T-helper 1 cell treated with Interleukin-12 subunit alpha and Interleukin-12 subunit beta and Interleukin-4 antibody, amounts not matched to agents 30 μg/mL and 1 μg/mL, for 36 hours (primary cell): ENCODE results near the gene FAM53B.
"Not testable (repeated sequence)": the region's sequence is repeated elsewhere in the genome, so short reads cannot be mapped to it uniquely, and the experiment has no call there.

ENCODE experiments used
- H3K27ac Mint-ChIP-seq: one replicate; pipeline ENCODE4 v1.8.0; 2021; ENCODE audit warnings: mild to moderate bottlenecking, mixed read lengths
- H3K27me3 Mint-ChIP-seq: one replicate; pipeline ENCODE4 v1.8.0; 2021; ENCODE audit warnings: low read depth, mixed read lengths
- H3K36me3 Mint-ChIP-seq: one replicate; pipeline ENCODE4 v1.8.0; 2021; ENCODE audit warnings: low read depth, mixed read lengths
- H3K4me1 Mint-ChIP-seq: one replicate; pipeline ENCODE4 v1.8.0; 2021; ENCODE audit warnings: low read depth, mixed read lengths
- H3K4me3 Mint-ChIP-seq: one replicate; pipeline ENCODE4 v1.8.0; 2021; ENCODE audit warnings: mild to moderate bottlenecking, moderate library complexity, mixed read lengths
- H3K9me3 Mint-ChIP-seq: one replicate; pipeline ENCODE4 v1.8.0; 2021; ENCODE audit warnings: mixed read lengths

The FAM53B gene

DNA sequence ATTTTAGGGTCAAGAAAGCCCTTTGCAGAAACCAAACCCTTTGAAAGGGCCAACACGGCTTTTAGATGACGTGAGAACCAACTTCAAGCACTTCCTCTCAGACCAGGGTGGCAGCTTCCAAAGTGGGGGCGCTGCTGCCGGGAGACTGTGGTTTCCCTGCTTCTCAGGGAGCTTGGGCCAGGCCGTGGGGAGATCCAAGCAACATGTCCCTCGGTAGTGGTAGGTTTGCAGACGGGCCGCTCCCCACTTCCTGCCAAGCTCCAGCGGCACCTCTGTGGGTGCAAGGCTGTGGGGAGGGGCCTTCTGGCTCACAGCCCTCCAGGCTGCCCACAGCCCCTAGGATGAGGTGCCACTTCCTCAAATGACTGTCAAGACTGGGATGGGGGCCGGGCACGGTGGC, 132.4 kb downstream of the FAM53B start:
- Mint-ChIP-seq H3K9me3 (no peaks in the 10 kb centered on the region), H3K4me3 (no peak overlapping the region), H3K36me3 (peaks cover 3% of the 10 kb centered on the region), H3K27ac (peak overlapping the region; percentile 55), H3K27me3 (no peaks in the 10 kb centered on the region), H3K4me1 (peaks cover 26% of the 10 kb centered on the region)

DNA sequence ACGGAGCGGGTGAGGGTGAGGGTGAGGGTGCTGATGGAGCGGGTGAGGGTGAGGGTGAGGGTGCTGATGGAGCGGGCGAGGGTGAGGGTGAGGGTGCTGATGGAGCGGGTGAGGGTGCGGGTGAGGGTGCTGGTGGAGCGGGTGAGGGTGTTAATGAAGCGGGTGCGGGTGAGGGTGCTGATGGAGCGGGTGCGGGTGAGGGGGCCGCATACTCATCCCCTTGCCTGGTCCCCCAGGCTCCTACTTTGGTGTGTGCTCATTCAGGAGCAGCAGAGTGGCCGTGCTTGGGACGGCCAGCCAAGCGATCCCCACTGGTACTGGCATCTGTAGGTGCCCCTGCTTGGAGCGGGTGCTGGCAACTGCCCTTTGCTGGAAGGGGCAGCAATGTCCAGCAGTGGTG, 133.3 kb downstream of the FAM53B start:
- peaks cover 26% of the 10 kb centered on the region for H3K4me1 Mint-ChIP-seq
- H3K27me3 Mint-ChIP-seq, H3K9me3 Mint-ChIP-seq, H3K27ac Mint-ChIP-seq, H3K36me3 Mint-ChIP-seq, H3K4me3 Mint-ChIP-seq: not testable (repeated sequence)

DNA sequence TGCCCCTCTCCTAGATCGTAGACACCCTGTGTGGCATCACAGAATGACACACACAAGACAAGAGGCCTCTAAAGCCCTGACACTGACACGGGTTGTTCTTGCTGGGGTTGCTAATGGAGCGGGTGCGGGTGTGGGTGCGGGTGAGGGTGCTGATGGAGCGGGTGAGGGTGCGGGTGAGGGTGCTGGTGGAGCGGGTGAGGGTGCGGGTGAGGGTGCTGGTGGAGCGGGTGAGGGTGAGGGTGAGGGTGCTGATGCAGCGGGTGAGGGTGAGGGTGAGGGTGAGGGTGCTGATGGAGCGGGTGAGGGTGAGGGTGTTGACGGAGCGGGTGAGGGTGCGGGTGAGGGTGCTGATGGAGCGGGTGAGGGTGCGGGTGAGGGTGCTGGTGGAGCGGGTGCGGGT, 134.0 kb downstream of the FAM53B start:
- H3K27me3 Mint-ChIP-seq, H3K27ac Mint-ChIP-seq, H3K4me3 Mint-ChIP-seq, H3K9me3 Mint-ChIP-seq, H3K36me3 Mint-ChIP-seq: not testable (repeated sequence)
- H3K4me1 Mint-ChIP-seq, result peaks cover 26% of the 10 kb centered on the region

DNA sequence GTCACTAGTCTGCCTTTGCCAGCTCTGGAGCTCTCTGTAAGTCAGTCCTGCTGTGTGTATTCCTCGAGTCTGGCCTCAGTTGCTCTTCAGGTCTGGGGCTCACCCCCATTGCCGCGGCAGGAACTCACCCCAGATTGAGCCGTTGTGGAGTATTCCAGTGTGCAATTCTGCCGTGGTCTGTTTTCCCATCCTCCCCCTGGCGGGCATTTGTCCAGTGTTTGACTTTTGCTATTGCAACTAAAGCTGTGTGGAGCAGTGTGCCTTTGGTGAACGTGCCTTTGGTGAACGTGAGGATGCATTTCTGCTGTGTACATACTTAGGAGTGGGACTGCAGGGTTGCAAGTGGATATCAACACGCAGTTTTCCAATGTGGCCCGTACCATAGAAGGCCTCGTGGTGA, 134.5 kb downstream of the FAM53B start:
- Mint-ChIP-seq H3K9me3 (no peaks in the 10 kb centered on the region), H3K36me3 (no peaks in the 10 kb centered on the region), H3K4me3 (no peak overlapping the region), H3K4me1 (peaks cover 23% of the 10 kb centered on the region), H3K27ac (no peak overlapping the region), H3K27me3 (peaks cover 5% of the 10 kb centered on the region)

DNA sequence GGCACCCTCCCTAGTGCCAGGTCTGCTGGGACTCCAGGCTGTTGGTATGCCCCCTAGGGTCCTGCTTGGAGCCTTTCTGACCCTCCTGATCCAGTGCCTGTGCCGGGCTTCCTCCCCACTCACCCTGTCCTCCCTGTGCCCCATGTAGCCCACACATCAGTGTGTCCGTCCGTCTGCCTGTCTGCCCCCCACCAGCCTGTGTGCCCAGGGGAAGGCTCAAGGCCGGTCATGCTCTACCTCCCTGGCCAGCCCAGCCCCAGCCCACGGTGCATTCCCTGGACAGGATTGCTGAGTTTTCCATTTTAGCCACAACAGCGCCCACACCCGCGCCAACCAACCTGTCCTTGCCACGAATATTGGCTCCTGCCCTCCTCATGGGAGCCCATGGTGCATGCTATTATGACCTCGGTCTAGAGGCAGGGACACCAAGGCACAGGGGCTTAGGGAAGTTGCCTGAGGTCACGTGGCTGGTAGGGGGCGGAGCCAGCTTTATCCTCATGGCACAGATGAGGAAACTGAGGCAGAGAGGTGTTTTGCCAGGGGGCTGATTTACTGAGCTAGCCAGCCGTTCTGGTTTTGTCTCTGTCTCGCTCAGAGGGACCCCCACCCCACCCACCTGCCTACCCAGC, 136.0 kb downstream of the FAM53B start:
- Mint-ChIP-seq H3K4me1 (peaks cover 13% of the 10 kb centered on the region), H3K27me3 (peaks cover 5% of the 10 kb centered on the region), H3K27ac (no peak overlapping the region), H3K36me3 (no peaks in the 10 kb centered on the region), H3K9me3 (no peaks in the 10 kb centered on the region), H3K4me3 (no peak overlapping the region)

DNA sequence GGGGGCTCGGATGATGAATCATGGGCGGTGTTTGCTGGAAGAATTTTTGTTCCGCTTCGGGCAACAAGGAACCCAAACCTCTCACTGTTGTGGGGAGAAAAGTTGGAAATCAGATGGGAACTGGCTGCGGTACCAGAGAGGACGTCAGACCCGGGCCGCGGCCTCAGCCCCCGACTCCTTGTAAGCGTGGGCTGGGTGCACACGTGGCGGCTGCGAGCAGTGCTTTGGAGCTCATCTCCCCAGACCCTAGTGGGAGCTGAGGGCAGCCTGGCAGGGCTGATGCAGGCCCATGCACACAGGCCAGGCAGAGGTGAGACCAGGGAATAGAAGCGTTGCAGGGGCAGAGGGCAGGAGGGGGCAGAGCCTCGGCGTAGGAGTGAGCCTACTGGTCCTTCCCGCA, 136.5 kb downstream of the FAM53B start:
- Mint-ChIP-seq H3K4me1 (peaks cover 11% of the 10 kb centered on the region), H3K27me3 (peaks cover 5% of the 10 kb centered on the region), H3K4me3 (no peak overlapping the region), H3K36me3 (no peaks in the 10 kb centered on the region), H3K27ac (no peak overlapping the region), H3K9me3 (no peaks in the 10 kb centered on the region)

DNA sequence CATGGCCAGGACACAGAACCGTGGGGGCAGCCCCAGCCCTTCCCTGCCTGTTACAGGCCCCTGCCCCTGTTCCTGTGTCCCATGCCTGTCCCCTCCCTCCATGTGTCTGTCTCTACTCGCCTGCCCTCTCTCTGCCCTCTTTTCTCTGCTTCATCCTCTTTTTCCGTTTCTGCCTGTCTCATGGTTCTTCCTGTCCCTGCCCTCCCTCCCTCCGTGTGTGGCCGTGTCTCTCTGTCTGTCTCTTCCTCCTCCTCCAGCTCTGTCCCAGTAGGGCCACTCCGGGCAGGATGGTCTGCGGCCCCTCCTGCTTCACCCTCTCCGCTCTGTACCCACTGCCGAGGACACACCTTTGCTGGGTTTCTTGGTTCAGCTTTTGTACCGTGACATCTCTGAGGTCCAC, 137.4 kb downstream of the FAM53B start:
- H3K36me3 Mint-ChIP-seq, result no peaks in the 10 kb centered on the region
- no peaks in the 10 kb centered on the region for H3K9me3 Mint-ChIP-seq
- H3K4me3 Mint-ChIP-seq, result no peak overlapping the region
- no peak overlapping the region for H3K27ac Mint-ChIP-seq
- H3K4me1 Mint-ChIP-seq, result peaks cover 4% of the 10 kb centered on the region
- peaks cover 5% of the 10 kb centered on the region for H3K27me3 Mint-ChIP-seq

DNA sequence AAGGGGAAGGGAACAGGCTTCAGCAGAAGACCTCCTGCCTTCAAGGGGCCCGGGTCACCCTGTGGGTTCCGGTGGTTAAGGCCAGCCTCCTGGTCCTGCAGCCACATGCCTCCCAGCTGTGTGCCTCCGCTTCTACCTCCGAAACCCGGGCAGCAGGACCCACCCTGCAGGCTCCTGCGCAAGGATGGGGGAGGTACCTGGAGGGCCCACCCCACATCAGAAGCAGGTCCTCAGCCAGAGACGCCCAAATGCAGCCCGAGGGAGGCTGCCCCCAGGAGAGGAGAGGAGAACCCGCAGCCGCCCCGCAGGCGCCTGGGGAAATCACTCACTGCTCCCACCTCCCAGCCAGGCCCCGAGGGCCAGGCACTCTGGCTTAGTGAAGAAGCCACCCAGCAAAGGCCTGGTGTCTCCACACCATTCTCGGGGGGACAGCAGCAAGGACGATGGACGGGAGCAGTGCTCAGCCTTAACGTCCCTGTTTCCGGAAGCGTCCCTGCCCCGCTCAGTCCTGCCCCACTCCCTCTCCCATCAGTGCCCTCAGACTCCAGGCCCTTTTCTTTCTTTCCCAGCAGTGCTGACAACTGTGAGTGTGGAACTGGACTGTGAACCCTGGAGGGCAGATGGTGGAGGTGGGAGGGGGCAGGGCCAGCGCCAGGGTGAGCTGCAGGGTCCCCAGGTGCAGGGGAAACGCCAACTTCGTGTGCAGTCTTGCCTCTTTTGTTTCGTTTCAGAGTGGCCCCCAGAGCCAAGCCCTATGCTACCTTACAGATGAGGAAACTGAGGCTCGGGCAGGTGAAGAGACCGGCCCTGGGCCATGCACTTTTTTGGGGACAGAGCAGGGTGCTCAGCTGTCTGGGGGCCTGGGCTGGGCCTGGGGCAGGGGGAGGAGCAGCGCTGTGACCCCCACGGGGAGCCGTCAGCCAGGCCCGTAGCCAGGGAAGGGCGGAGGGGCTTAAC, 138.0 kb downstream of the FAM53B start:
- H3K4me3 Mint-ChIP-seq, result no peak overlapping the region

DNA sequence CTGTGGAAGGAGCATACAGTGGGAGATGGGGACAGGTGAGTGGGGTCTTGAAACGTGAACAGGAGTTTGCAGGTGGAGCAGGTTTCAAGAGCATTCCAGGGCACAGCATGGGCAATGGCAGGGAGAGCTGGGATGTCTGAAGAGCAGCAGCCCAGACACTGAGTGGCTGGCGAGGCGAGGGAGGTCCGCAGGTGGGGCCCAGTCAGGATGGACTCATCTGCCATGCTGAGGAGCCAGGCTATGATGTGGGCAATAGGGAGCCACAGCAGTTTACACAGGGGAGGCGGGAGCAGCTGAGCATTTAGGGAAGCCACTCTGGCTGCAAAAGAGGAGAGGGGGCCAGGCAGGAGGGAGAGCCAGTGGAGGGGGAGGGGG, 138.7 kb downstream of the FAM53B start:
- Mint-ChIP-seq H3K9me3 (no peaks in the 10 kb centered on the region), H3K4me3 (no peak overlapping the region), H3K4me1 (no peaks in the 10 kb centered on the region), H3K27me3 (peaks cover 5% of the 10 kb centered on the region), H3K27ac (no peak overlapping the region), H3K36me3 (no peaks in the 10 kb centered on the region)

More for the DNA sequence above, 138.0 kb downstream of the FAM53B start:
- no peak overlapping the region for H3K27ac Mint-ChIP-seq
- peaks cover 5% of the 10 kb centered on the region for H3K27me3 Mint-ChIP-seq
- no peaks in the 10 kb centered on the region for H3K36me3 Mint-ChIP-seq
- no peaks in the 10 kb centered on the region for H3K9me3 Mint-ChIP-seq
- peaks cover under 1% of the 10 kb centered on the region for H3K4me1 Mint-ChIP-seq

DNA sequence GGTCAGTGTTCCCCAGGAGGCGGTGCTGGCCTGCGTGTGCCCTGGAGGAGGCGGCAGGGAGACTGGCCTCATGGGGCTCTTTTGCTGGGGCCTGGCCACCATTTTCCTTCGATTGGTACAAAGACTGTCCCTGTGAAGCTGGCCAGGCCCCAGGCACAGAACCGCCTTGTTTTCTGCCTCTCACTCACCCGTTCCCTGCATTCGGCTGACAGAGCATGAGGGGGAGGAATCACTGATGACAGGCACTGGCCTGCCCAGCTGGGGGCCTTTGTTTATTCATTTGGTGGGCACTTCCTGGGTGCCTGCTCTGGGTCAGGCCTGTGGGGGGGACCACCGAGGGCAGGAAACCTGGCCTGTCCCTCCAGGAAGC, 139.2 kb downstream of the FAM53B start:
- Mint-ChIP-seq H3K36me3 (no peaks in the 10 kb centered on the region), H3K9me3 (no peaks in the 10 kb centered on the region)

DNA sequence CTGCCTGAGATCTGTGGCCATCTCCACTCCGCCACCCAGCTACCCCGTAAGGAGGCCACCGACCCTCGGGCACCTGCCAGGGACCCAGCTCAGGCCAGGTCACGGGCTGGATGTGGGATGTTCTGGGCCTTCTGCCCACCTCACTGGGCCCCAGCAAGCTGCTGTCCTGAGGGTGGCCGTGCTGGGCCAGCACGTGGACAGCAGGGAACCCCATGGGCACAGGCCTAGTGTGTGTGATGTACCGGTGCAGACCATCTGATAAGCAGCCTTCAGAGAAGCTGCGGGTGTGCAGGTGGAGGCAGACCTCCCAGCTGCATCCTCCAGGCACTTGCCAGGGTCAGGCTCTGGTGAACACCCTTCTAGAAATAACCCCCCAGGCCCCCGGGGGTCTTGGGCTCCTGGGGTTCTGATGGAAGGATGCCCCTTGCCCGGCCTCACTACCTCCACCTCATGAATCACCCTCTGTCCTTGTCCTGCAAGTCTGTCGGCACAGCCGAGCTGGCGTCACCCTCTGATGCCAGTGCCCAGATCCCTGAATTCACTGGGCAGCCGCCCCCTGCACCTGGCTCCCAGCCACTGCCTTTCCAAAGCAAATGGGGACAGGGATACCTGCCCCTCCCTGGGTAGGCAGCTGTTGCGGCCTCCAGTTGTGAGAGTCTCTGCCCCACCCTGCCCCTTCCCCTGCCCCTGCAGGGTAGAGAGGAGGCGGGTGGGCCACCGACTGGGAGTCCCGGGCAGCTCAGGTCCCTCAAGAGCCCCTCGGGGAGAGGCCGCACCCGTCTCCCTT, 139.8 kb downstream of the FAM53B start:
- no peak overlapping the region for H3K27ac Mint-ChIP-seq
- H3K9me3 Mint-ChIP-seq, result no peaks in the 10 kb centered on the region
- peaks cover 8% of the 10 kb centered on the region for H3K27me3 Mint-ChIP-seq

More for the DNA sequence above, 139.2 kb downstream of the FAM53B start:
- Mint-ChIP-seq H3K4me1 (no peaks in the 10 kb centered on the region), H3K27me3 (peaks cover 5% of the 10 kb centered on the region), H3K27ac (no peak overlapping the region), H3K4me3 (no peak overlapping the region)

DNA sequence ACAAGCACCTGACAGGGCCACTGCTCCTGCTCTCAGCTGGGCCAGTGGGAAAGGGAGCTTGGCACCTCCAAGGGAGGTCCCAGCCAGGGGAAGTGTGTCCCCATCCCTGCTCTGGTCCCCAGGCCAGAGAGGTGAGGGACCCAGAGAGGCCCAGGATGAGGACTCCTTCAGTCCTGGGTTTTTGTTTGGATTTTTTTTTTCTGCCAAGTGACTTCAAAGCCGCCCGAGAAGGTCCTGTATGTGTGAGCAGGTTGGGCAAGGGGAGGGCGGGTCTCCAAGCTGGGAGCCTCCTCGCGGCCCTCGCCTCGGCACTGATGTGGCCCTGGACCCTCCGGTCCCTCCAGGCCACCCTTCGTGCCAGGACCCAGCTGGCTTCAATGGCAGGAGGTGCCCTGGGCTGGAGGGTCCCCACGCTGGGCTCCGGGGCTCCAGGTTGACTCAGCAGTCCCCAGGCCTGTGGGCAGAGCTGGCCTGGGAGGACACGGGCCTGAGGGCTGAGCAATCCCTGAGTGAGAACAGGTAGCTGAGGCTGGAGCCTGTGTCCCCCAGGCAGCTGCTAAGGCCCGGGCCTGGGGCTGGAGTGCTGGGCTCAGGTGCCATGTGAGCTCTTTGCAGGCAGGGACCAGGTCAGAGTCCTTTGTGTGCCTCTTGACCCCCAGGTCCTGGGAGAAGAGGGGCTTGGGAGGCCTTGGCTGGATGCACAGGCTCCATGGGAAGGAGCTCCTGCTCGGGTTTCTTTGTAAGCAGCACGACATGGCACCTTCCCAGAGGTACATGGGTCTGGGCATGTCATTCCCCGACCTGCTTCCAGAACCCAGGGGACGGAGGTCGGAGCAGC, 140.6 kb downstream of the FAM53B start:
- H3K27ac Mint-ChIP-seq, result no peak overlapping the region
- H3K27me3 Mint-ChIP-seq, result peaks cover 8% of the 10 kb centered on the region
- no peaks in the 10 kb centered on the region for H3K9me3 Mint-ChIP-seq
- H3K36me3 Mint-ChIP-seq, result no peaks in the 10 kb centered on the region
- no peaks in the 10 kb centered on the region for H3K4me1 Mint-ChIP-seq
- no peak overlapping the region for H3K4me3 Mint-ChIP-seq

More for the DNA sequence above, 139.8 kb downstream of the FAM53B start:
- no peak overlapping the region for H3K4me3 Mint-ChIP-seq
- no peaks in the 10 kb centered on the region for H3K36me3 Mint-ChIP-seq
- H3K4me1 Mint-ChIP-seq, result no peaks in the 10 kb centered on the region

DNA sequence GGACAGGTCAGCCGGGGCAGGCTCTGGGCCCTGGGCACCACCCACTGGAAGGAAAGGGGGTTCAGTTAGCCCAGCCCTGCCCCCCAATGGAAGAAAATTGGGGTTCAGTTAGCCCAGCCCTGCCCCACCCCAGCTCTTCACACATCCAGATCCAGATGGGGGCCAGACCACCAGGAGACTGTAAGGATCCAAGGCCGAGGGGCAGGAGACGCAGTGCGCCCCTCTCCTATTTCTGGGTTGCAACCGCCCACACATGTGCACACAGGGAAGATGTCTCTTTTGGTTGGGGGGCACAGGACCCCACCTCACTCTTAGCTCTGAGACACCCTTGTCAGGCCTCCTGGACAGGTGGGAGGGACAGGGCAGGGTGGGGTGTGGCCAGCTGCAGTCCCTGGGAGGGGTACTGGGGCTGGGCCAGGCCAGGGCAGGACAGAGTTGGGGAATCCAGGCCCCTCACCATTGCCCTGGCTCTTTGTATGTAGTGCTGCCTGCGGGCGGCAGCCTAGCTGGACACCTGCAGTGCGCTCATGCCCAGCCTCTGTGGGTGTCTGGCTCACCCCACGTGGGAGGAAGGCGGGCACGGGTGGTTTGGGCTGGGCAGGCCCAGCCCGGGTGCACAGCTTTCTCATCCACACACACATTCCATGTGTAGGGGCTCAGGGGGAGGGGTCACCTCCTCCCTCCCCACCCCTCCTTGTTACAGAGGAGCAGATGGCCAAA, 141.4 kb downstream of the FAM53B start:
- H3K36me3 Mint-ChIP-seq, result no peaks in the 10 kb centered on the region
- no peaks in the 10 kb centered on the region for H3K4me1 Mint-ChIP-seq
- no peak overlapping the region for H3K4me3 Mint-ChIP-seq
- no peak overlapping the region for H3K27ac Mint-ChIP-seq
- H3K27me3 Mint-ChIP-seq, result peaks cover 8% of the 10 kb centered on the region
- H3K9me3 Mint-ChIP-seq, result no peaks in the 10 kb centered on the region
